ENCODE measurements around the gene CFAP97D2.

DNA sequence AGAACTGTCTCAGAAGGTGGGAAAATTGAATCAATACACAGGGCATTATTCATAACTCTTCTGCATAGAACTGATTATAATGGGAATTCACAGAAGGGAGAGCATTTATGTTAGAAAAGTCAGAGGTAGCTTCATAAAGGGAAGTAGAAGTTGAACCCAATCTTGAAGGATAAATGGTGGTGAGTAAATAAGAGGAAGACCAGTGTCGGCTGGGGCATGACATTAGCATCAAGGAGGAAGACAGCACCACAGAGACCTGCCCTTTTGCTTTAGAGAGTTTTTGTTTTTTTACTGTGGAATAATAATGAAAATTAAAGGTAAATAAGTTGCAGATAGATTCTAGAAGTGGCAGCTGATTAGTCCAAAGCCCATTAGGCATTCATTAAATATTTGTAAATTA, 77.5 kb downstream of the CFAP97D2 start:
- TF ChIP-seq, protein P1, sequence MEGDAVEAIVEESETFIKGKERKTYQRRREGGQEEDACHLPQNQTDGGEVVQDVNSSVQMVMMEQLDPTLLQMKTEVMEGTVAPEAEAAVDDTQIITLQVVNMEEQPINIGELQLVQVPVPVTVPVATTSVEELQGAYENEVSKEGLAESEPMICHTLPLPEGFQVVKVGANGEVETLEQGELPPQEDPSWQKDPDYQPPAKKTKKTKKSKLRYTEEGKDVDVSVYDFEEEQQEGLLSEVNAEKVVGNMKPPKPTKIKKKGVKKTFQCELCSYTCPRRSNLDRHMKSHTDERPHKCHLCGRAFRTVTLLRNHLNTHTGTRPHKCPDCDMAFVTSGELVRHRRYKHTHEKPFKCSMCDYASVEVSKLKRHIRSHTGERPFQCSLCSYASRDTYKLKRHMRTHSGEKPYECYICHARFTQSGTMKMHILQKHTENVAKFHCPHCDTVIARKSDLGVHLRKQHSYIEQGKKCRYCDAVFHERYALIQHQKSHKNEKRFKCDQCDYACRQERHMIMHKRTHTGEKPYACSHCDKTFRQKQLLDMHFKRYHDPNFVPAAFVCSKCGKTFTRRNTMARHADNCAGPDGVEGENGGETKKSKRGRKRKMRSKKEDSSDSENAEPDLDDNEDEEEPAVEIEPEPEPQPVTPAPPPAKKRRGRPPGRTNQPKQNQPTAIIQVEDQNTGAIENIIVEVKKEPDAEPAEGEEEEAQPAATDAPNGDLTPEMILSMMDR (IDR thresholded peaks at IDR 0.05) = no peak
- TF ChIP-seq ZFX (IDR thresholded peaks at IDR 0.05; ENCODE audit: borderline replicate concordance) = no peak

Data from 22Rv1 (cell line).